Erythroblast (primary cell): ENCODE data around the gene SIL1.

Experiments
- GATA1 ChIP-seq: IDR thresholded peaks from 2 replicates; pipeline ENCODE4 v1.6.1; 2011; ENCODE audit warnings: low read depth, mild to moderate bottlenecking, control low read depth, low read length, moderate library complexity
- POLR2A ChIP-seq: IDR thresholded peaks from 2 replicates; pipeline ENCODE4 v1.6.1; 2011; ENCODE audit warnings: mild to moderate bottlenecking, low read length

GRCh38 chr5:139076111-139076510 is 122.1 kb downstream of the SIL1 start:
- TF ChIP-seq POLR2A (no peak), GATA1 (no peak)
